LNCAP (cell line): ENCODE measurements around the gene BTG4.
A peak's percentile ranks its signal among the peaks of the same experiment; 100 is the strongest.

ENCODE experiments used
- TF ChIP-seq, protein P1 (sequence below): fragments of 450-650 bp; IDR thresholded peaks from 2 replicates; pipeline ENCODE4 v1.5.1; 2017; ENCODE audit warnings: mild to moderate bottlenecking

The BTG4 gene

GRCh38 chr11:111457731-111458368 is 54.3 kb downstream of the BTG4 start:
- TF ChIP-seq, protein P1, sequence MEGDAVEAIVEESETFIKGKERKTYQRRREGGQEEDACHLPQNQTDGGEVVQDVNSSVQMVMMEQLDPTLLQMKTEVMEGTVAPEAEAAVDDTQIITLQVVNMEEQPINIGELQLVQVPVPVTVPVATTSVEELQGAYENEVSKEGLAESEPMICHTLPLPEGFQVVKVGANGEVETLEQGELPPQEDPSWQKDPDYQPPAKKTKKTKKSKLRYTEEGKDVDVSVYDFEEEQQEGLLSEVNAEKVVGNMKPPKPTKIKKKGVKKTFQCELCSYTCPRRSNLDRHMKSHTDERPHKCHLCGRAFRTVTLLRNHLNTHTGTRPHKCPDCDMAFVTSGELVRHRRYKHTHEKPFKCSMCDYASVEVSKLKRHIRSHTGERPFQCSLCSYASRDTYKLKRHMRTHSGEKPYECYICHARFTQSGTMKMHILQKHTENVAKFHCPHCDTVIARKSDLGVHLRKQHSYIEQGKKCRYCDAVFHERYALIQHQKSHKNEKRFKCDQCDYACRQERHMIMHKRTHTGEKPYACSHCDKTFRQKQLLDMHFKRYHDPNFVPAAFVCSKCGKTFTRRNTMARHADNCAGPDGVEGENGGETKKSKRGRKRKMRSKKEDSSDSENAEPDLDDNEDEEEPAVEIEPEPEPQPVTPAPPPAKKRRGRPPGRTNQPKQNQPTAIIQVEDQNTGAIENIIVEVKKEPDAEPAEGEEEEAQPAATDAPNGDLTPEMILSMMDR = no peak

GRCh38 chr11:111456859-111457730 is 55.1 kb downstream of the BTG4 start:
- TF ChIP-seq, protein P1 = no peak

GRCh38 chr11:111456086-111456858 is 55.9 kb downstream of the BTG4 start:
- TF ChIP-seq, protein P1 = no peak

GRCh38 chr11:111455291-111456085 is 56.7 kb downstream of the BTG4 start:
- TF ChIP-seq, protein P1 = no peak

DNA sequence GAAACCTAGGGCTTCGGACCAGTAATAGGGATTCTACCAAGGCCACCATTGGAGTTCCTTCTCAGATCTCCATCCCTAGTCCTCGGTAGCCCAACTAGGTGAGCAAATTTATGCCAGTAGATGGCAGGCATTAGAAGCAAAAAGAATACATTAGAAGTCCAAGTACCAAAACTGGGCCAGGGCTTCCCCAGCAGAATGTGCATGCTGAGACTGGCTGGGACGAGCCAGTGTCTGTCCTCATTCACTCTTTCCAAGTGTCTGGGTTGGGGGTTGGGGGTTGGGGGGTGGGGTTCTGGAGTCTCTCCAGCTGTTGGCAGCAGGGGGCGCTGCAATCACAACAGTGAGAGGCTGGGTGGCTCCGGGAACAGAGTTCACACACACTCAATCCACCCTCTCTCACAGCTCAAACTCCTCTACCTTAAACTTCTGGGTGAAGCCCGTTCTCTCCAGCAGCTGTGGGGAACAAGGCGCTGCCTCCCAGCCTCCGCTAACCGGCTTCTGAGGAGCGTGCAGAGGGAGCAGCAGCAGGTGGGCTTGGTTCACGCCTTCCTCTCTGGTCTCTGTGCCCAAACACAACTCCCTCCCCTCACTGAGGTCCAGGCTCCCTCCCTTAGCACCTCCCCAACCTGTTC is 57.5 kb downstream of the BTG4 start:
- TF ChIP-seq, protein P1 = peak; percentile 58

- TF ChIP-seq, protein P1 = no peak
These were observed 59.2 kb downstream of the BTG4 start for GRCh38 chr11:111452817-111453552.
